ENCODE data around the gene RPL31.

DNA sequence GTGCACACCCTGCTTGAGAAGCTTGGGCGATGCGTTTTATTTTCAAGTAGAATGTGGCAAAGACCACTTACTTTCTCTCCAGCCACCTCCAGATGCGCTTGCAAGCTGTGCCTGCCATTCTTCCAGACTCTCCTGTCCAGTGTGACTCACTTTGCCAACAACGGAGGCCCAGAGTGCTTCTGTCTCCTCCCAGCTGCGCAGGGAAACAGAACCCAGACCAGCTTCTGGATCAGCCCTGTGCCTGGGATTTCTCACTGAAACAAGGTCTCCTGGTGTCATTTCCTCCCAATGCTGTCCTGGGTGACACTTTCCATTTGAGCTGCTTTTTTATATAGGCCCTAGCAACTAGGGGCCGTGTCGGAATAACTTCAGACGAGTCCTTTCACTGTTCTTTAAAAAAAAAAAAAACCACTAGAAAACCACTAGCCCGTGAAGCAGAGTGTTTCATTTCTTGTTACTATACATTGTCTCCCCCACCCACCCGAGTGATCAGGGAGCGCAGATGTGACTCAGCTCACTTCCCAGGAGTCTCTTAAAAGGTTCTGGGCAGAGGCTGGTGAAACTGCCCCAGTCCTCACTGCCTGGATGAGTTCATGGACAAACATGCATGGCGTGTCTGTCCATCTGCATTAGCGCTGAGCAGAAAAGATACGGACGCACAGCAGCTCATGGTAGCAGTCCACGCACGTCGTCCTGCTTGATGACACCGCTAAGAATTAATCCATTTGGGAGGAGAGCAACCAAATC, 25.3 kb upstream of the RPL31 start:
- TF ChIP-seq, protein P1, sequence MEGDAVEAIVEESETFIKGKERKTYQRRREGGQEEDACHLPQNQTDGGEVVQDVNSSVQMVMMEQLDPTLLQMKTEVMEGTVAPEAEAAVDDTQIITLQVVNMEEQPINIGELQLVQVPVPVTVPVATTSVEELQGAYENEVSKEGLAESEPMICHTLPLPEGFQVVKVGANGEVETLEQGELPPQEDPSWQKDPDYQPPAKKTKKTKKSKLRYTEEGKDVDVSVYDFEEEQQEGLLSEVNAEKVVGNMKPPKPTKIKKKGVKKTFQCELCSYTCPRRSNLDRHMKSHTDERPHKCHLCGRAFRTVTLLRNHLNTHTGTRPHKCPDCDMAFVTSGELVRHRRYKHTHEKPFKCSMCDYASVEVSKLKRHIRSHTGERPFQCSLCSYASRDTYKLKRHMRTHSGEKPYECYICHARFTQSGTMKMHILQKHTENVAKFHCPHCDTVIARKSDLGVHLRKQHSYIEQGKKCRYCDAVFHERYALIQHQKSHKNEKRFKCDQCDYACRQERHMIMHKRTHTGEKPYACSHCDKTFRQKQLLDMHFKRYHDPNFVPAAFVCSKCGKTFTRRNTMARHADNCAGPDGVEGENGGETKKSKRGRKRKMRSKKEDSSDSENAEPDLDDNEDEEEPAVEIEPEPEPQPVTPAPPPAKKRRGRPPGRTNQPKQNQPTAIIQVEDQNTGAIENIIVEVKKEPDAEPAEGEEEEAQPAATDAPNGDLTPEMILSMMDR (IDR thresholded peaks at IDR 0.05), result no peak
- no peak for TF ChIP-seq POLR2A (IDR thresholded peaks at IDR 0.05)

All from gastroesophageal sphincter (tissue), 3 donors.